MCF 10A (cell line): ENCODE measurements around the gene TYW5. TPM values are rescaled to one million over a fixed set of nuclear protein-coding genes. Genes with fewer than 3 reads are reported as not detected.

ENCODE experiments used
- BruUV-seq: library from RNA; stranded (reverse); fragments of 400-500 nt; replicated peaks from 2 replicates; lab custom pipeline; 2021; lab: Mats Ljungman, UMichigan
- CTCF ChIA-PET: fragments of 300-600 bp; sonication (Branson Sonifier 250); formaldehyde crosslinking; extraction: SDS; loops from one replicate; lab custom pipeline; 2021; ENCODE audit warnings: antibody characterized with exemption, inconsistent platforms; lab: Yijun Ruan, JAX
- POLR2A ChIA-PET: fragments of 300-600, 350-650 bp; sonication (Branson Sonifier 250); formaldehyde crosslinking; extraction: SDS; loops from one replicate; lab custom pipeline; 2020; ENCODE audit warnings: antibody characterized with exemption, inconsistent platforms; lab: Yijun Ruan, JAX
- DNase-seq: peaks from one replicate; pipeline ENCODE4 v3.0.0-alpha.2; 2018; ENCODE audit not compliant: unreplicated experiment
- H3K27ac Mint-ChIP-seq: one replicate; pipeline ENCODE4 v1.8.0; 2022; ENCODE audit warnings: mild to moderate bottlenecking, low read depth, mixed read lengths; ENCODE audit not compliant: unreplicated experiment
- H3K27me3 Mint-ChIP-seq: one replicate; pipeline ENCODE4 v1.8.0; 2022; ENCODE audit warnings: mixed read lengths; ENCODE audit not compliant: insufficient read depth, unreplicated experiment
- H3K36me3 Mint-ChIP-seq: one replicate; pipeline ENCODE4 v1.8.0; 2022; ENCODE audit warnings: mild to moderate bottlenecking, moderate library complexity, mixed read lengths; ENCODE audit not compliant: insufficient read depth, unreplicated experiment
- H3K4me1 Mint-ChIP-seq: one replicate; pipeline ENCODE4 v1.8.0; 2022; ENCODE audit warnings: mixed read lengths; ENCODE audit not compliant: insufficient read depth, unreplicated experiment
- H3K4me3 Mint-ChIP-seq: one replicate; pipeline ENCODE4 v1.8.0; 2022; ENCODE audit warnings: mild to moderate bottlenecking, moderate library complexity, mixed read lengths; ENCODE audit not compliant: unreplicated experiment
- H3K9me3 Mint-ChIP-seq: one replicate; pipeline ENCODE4 v1.8.0; 2022; ENCODE audit warnings: mixed read lengths; ENCODE audit not compliant: unreplicated experiment
- CTCF ChIP-seq: fragments of 200-600 bp; IDR thresholded peaks from one replicate; pipeline ENCODE4 v1.8.0; 2022; ENCODE audit warnings: antibody characterized with exemption, mild to moderate bottlenecking; ENCODE audit not compliant: unreplicated experiment
- intact Hi-C: fragments of 100-400 bp; cut with micrococcal nuclease; formaldehyde crosslinking; loops from 2 replicates; pipeline ENCODE4 v1.14.1; 2022
- total RNA-seq: library from RNA; stranded (reverse); gene quantifications from 2 replicates; pipeline ENCODE4 v1.2.3, GENCODE V29; 2022

The TYW5 gene
- total RNA-seq, 1 experiment from 2014 or later, result 11.1 TPM

- Mint-ChIP-seq H3K27me3 (no peaks in the 10 kb centered on the region), H3K36me3 (peaks cover 7% of the 10 kb centered on the region), H3K27ac (peak overlapping the region; percentile 59), H3K4me3 (no peak overlapping the region), H3K4me1 (peaks cover 37% of the 10 kb centered on the region), H3K9me3 (peaks cover 5% of the 10 kb centered on the region)
- peak; percentile 54 for DNase-seq
- intact Hi-C loops, result no loop called here
- TF ChIP-seq CTCF, result no peak
- no TSS peak for BruUV-seq
- ChIA-PET POLR2A (interaction anchor here (0.7 to 2.0 kb wide), 5 partner anchors 27 to 532 kb away, joined by 3 to 5 read pairs (median 3); partner anchors contain the start of genes KCTD18 and SPATS2L), CTCF (interaction anchor here (0.6 to 12.4 kb wide), 4 partner anchors 265 to 505 kb away, joined by 3 to 239 read pairs (median 14); no protein-coding TSS in a partner anchor)
Measured at GRCh38 chr2:199977984-199978415, 22.7 kb upstream of the TYW5 start.

- Mint-ChIP-seq H3K27me3 (no peaks in the 10 kb centered on the region), H3K36me3 (peaks cover under 1% of the 10 kb centered on the region), H3K9me3 (peaks cover 5% of the 10 kb centered on the region), H3K4me1 (peaks cover 31% of the 10 kb centered on the region), H3K4me3 (no peak overlapping the region), H3K27ac (peak overlapping the region; percentile 89)
- DNase-seq, result peak; percentile 12
- TF ChIP-seq CTCF, result no peak
- intact Hi-C loops, result no loop called here
- BruUV-seq, result TSS peak; percentile 91
- ChIA-PET POLR2A (interaction anchor here (0.6 to 3.7 kb wide), 8 partner anchors 10 to 507 kb away, joined by 3 to 14 read pairs (median 3); partner anchors contain the start of genes MAIP1 and TYW5), CTCF (interaction anchor here (0.6 to 12.4 kb wide), 16 partner anchors 10 to 738 kb away, joined by 3 to 239 read pairs (median 4); partner anchors contain the start of gene KCTD18)
Measured at GRCh38 chr2:199975273-199975895, 20.1 kb upstream of the TYW5 start.

GRCh38 chr2:199973703-199974102 is 18.4 kb upstream of the TYW5 start:
- POLR2A ChIA-PET, result interaction anchor here (0.6 to 3.7 kb wide), 7 partner anchors 28 to 729 kb away, joined by 3 to 14 read pairs (median 3); no protein-coding TSS in a partner anchor
- no peaks in the 10 kb centered on the region for H3K27me3 Mint-ChIP-seq
- peak; percentile 56 for TF ChIP-seq CTCF
- no peak overlapping the region for H3K4me3 Mint-ChIP-seq
- no TSS peak for BruUV-seq
- peaks cover 25% of the 10 kb centered on the region for H3K4me1 Mint-ChIP-seq
- no peak overlapping the region for H3K27ac Mint-ChIP-seq
- peak; percentile 33 for DNase-seq
- peaks cover 5% of the 10 kb centered on the region for H3K9me3 Mint-ChIP-seq
- CTCF ChIA-PET, result interaction anchor here (0.6 to 12.4 kb wide), 34 partner anchors 9 to 910 kb away, joined by 3 to 239 read pairs (median 4); partner anchors contain the start of gene KCTD18
- peaks cover 10% of the 10 kb centered on the region for H3K36me3 Mint-ChIP-seq
- intact Hi-C loops, result loop anchor here (1.0 to 2.0 kb wide), 3 partner anchors 508 to 729 kb away; no protein-coding TSS in a partner anchor

GRCh38 chr2:199972088-199972626 is 16.9 kb upstream of the TYW5 start:
- H3K9me3 Mint-ChIP-seq, result peaks cover 5% of the 10 kb centered on the region
- POLR2A ChIA-PET, result interaction anchor here (0.6 kb wide), 1 partner anchor 339 kb away, joined by 3 read pairs; no protein-coding TSS in a partner anchor
- H3K4me3 Mint-ChIP-seq, result no peak overlapping the region
- no TSS peak for BruUV-seq
- CTCF ChIA-PET, result interaction anchor here (1.5 to 12.4 kb wide), 2 partner anchors 511 to 538 kb away, joined by 3 to 239 read pairs; partner anchors contain the start of gene KCTD18
- peaks cover 25% of the 10 kb centered on the region for H3K36me3 Mint-ChIP-seq
- no peaks in the 10 kb centered on the region for H3K27me3 Mint-ChIP-seq
- H3K27ac Mint-ChIP-seq, result no peak overlapping the region
- no peak for DNase-seq
- intact Hi-C loops, result loop anchor here (2.0 kb wide), 2 partner anchors 605 to 731 kb away; no protein-coding TSS in a partner anchor
- H3K4me1 Mint-ChIP-seq, result peaks cover 14% of the 10 kb centered on the region
- no peak for TF ChIP-seq CTCF
